ENCODE results near the gene TNPO3.

GRCh38 chr7:129014501-129015101 lies 40.3 kb downstream of the TNPO3 start:
- TF ChIP-seq CTCF (conservative IDR thresholded peaks at IDR 0.05; ENCODE audit: low read length) (no peak), EZH2phosphoT487 (IDR thresholded peaks at IDR 0.05; ENCODE audit: borderline replicate concordance, low read depth, low read length) (no peak)
